SKM-1 (cell line): ENCODE results near the gene RAP2A.

Experiments used
- DNase-seq: peaks from one replicate; lab custom pipeline; 2025; ENCODE audit not compliant: unreplicated experiment; lab: John Stamatoyannopoulos, UW

RAP2A gene

GRCh38 chr13:97446448-97446847 is 12.5 kb downstream of the RAP2A start:
- DNase-seq: no peak

GRCh38 chr13:97448503-97449251 is 14.7 kb downstream of the RAP2A start:
- DNase-seq: no peak

GRCh38 chr13:97454699-97455098 is 20.7 kb downstream of the RAP2A start:
- no peak for DNase-seq

- DNase-seq: no peak
Measured at GRCh38 chr13:97456047-97456446, 22.1 kb downstream of the RAP2A start.

GRCh38 chr13:97459215-97459777 is 25.3 kb downstream of the RAP2A start:
- DNase-seq: no peak

GRCh38 chr13:97460004-97460775 is 26.2 kb downstream of the RAP2A start:
- no peak for DNase-seq

- no peak for DNase-seq
Measured at GRCh38 chr13:97460853-97461252, 26.9 kb downstream of the RAP2A start.

GRCh38 chr13:97464561-97464960 is 30.6 kb downstream of the RAP2A start:
- no peak for DNase-seq

- no peak for DNase-seq
Measured at GRCh38 chr13:97466722-97467121, 32.8 kb downstream of the RAP2A start.

GRCh38 chr13:97468331-97468730 is 34.4 kb downstream of the RAP2A start:
- no peak for DNase-seq

- DNase-seq: no peak
Measured at GRCh38 chr13:97471711-97472110, 37.7 kb downstream of the RAP2A start.

- DNase-seq: no peak
Measured at GRCh38 chr13:97474349-97474980, 40.5 kb downstream of the RAP2A start.

GRCh38 chr13:97475011-97475410 is 41.0 kb downstream of the RAP2A start:
- DNase-seq: no peak

- no peak for DNase-seq
Measured at GRCh38 chr13:97477844-97478243, 43.9 kb downstream of the RAP2A start.

GRCh38 chr13:97478247-97478646 is 44.3 kb downstream of the RAP2A start:
- no peak for DNase-seq

- DNase-seq: no peak
Measured at GRCh38 chr13:97483465-97483864, 49.5 kb downstream of the RAP2A start.

GRCh38 chr13:97484301-97484700 is 50.3 kb downstream of the RAP2A start:
- no peak for DNase-seq

GRCh38 chr13:97485320-97485719 is 51.4 kb downstream of the RAP2A start:
- no peak for DNase-seq

GRCh38 chr13:97490702-97491307 is 56.8 kb downstream of the RAP2A start:
- DNase-seq: no peak

- no peak for DNase-seq
Measured at GRCh38 chr13:97491452-97491851, 57.5 kb downstream of the RAP2A start.

- DNase-seq: no peak
Measured at GRCh38 chr13:97492257-97492656, 58.3 kb downstream of the RAP2A start.
